ENCODE measurements around the gene TCERG1L.

The TCERG1L gene

GRCh38 chr10:131311661-131312477, at the start of gene TCERG1L:
TSS of gene TCERG1L (minus strand) at chr10:131311721. CDS start at chr10:131311635, 86 bp downstream.
- no peak within 1 kb of the TSS for H3K4me3 ChIP-seq (ENCODE audit: low read length)
- no peak for TF ChIP-seq ZNF274 (IDR thresholded peaks at IDR 0.05; ENCODE audit: low read depth, low read length)

- H3K4me3 ChIP-seq (ENCODE audit: low read length), result no peak overlapping the region
These were observed 47.4 kb upstream of the TCERG1L start for GRCh38 chr10:131358741-131359442.

GRCh38 chr10:131356442-131356841, 44.9 kb upstream of the TCERG1L start:
- no peak for TF ChIP-seq ZNF274 (IDR thresholded peaks at IDR 0.05; ENCODE audit: low read depth, low read length)
- H3K4me3 ChIP-seq (ENCODE audit: low read length), result no peak overlapping the region

More at GRCh38 chr10:131358741-131359442, 47.4 kb upstream of the TCERG1L start:
- TF ChIP-seq ZNF274 (IDR thresholded peaks at IDR 0.05; ENCODE audit: low read depth, low read length), result no peak

GRCh38 chr10:131355881-131356280, 44.4 kb upstream of the TCERG1L start:
- H3K4me3 ChIP-seq (ENCODE audit: low read length), result no peak overlapping the region
- TF ChIP-seq ZNF274 (IDR thresholded peaks at IDR 0.05; ENCODE audit: low read depth, low read length), result no peak

GRCh38 chr10:131355056-131355455, 43.5 kb upstream of the TCERG1L start:
- H3K4me3 ChIP-seq (ENCODE audit: low read length), result no peak overlapping the region
- no peak for TF ChIP-seq ZNF274 (IDR thresholded peaks at IDR 0.05; ENCODE audit: low read depth, low read length)

GRCh38 chr10:131354380-131354779, 42.9 kb upstream of the TCERG1L start:
- H3K4me3 ChIP-seq (ENCODE audit: low read length), result no peak overlapping the region
- no peak for TF ChIP-seq ZNF274 (IDR thresholded peaks at IDR 0.05; ENCODE audit: low read depth, low read length)

GRCh38 chr10:131352765-131353290, 41.3 kb upstream of the TCERG1L start:
- no peak overlapping the region for H3K4me3 ChIP-seq (ENCODE audit: low read length)
- TF ChIP-seq ZNF274 (IDR thresholded peaks at IDR 0.05; ENCODE audit: low read depth, low read length), result no peak

- TF ChIP-seq ZNF274 (IDR thresholded peaks at IDR 0.05; ENCODE audit: low read depth, low read length), result no peak
- no peak overlapping the region for H3K4me3 ChIP-seq (ENCODE audit: low read length)
These were observed 39.1 kb upstream of the TCERG1L start for GRCh38 chr10:131350660-131351059.

- no peak for TF ChIP-seq ZNF274 (IDR thresholded peaks at IDR 0.05; ENCODE audit: low read depth, low read length)
- no peak overlapping the region for H3K4me3 ChIP-seq (ENCODE audit: low read length)
These were observed 38.7 kb upstream of the TCERG1L start for GRCh38 chr10:131350245-131350644.

- no peak overlapping the region for H3K4me3 ChIP-seq (ENCODE audit: low read length)
- no peak for TF ChIP-seq ZNF274 (IDR thresholded peaks at IDR 0.05; ENCODE audit: low read depth, low read length)
These were observed 34.9 kb upstream of the TCERG1L start for GRCh38 chr10:131346456-131346855.

GRCh38 chr10:131345691-131346090, 34.2 kb upstream of the TCERG1L start:
- TF ChIP-seq ZNF274 (IDR thresholded peaks at IDR 0.05; ENCODE audit: low read depth, low read length), result no peak
- no peak overlapping the region for H3K4me3 ChIP-seq (ENCODE audit: low read length)

GRCh38 chr10:131344747-131345146, 33.2 kb upstream of the TCERG1L start:
- TF ChIP-seq ZNF274 (IDR thresholded peaks at IDR 0.05; ENCODE audit: low read depth, low read length), result no peak
- H3K4me3 ChIP-seq (ENCODE audit: low read length), result no peak overlapping the region

- no peak for TF ChIP-seq ZNF274 (IDR thresholded peaks at IDR 0.05; ENCODE audit: low read depth, low read length)
- H3K4me3 ChIP-seq (ENCODE audit: low read length), result no peak overlapping the region
These were observed 26.2 kb upstream of the TCERG1L start for GRCh38 chr10:131337741-131338140.

- no peak overlapping the region for H3K4me3 ChIP-seq (ENCODE audit: low read length)
- TF ChIP-seq ZNF274 (IDR thresholded peaks at IDR 0.05; ENCODE audit: low read depth, low read length), result no peak
These were observed 21.3 kb upstream of the TCERG1L start for GRCh38 chr10:131332821-131333220.

GRCh38 chr10:131323880-131324279, 12.4 kb upstream of the TCERG1L start:
- TF ChIP-seq ZNF274 (IDR thresholded peaks at IDR 0.05; ENCODE audit: low read depth, low read length), result no peak
- H3K4me3 ChIP-seq (ENCODE audit: low read length), result no peak overlapping the region

Data from GM08714 (cell line).